Measurements from ENCODE around the gene C10orf143. TPM values are rescaled to one million over a fixed set of nuclear protein-coding genes. Genes with fewer than 3 reads are reported as not detected.
"Not testable (repeated sequence)": the region's sequence is repeated elsewhere in the genome, so short reads cannot be mapped to it uniquely, and the experiment has no call there.

The C10orf143 gene
- total RNA-seq, 4 donors from 2014 or later: 0.44 to 4.0 (median 0.70) TPM

DNA sequence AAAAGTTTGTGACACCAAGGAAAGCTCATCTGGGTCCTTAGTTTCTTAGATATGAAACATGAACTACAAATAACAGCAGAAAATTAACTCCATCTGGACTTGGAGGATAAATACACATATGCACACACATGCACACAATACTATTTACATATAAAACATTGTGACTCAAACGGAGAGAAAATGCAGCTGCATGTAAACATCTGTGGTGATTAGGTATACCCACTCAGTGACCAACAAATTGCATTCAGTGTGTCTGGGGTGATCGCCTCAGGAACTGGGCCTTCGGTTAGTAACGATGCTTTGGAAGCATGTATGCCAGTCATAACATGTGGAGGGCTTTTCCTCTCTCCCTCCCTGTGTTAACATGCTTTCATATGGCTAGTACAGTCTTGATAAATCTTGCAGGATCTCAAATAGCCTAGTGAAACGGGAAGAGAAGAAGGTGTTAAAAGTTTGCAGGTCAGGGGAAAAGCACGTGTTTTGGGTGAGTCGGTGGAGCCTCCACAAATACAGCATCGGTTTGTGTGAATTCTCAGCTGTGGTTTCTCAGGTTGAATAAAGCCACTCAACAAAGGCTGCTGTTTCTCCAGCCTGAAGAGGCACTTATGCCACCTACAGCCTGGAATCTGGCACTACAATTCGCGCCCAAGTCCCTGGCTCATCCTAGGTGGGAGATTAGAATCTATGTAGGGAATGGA is 16.9 kb upstream of the C10orf143 start:
- no peak overlapping the region for H3K4me3 ChIP-seq
- TF ChIP-seq POLR2A (IDR thresholded peaks at IDR 0.05): no peak
- TF ChIP-seq, protein P1, sequence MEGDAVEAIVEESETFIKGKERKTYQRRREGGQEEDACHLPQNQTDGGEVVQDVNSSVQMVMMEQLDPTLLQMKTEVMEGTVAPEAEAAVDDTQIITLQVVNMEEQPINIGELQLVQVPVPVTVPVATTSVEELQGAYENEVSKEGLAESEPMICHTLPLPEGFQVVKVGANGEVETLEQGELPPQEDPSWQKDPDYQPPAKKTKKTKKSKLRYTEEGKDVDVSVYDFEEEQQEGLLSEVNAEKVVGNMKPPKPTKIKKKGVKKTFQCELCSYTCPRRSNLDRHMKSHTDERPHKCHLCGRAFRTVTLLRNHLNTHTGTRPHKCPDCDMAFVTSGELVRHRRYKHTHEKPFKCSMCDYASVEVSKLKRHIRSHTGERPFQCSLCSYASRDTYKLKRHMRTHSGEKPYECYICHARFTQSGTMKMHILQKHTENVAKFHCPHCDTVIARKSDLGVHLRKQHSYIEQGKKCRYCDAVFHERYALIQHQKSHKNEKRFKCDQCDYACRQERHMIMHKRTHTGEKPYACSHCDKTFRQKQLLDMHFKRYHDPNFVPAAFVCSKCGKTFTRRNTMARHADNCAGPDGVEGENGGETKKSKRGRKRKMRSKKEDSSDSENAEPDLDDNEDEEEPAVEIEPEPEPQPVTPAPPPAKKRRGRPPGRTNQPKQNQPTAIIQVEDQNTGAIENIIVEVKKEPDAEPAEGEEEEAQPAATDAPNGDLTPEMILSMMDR (IDR thresholded peaks at IDR 0.05): peak; percentile 18 to 77 (median 61)
- peaks cover 0 to 7% (median 0%) of the 10 kb centered on the region in 3 donors for H3K4me1 ChIP-seq
- no peak overlapping the region for H3K27ac ChIP-seq
- DNase-seq: no peak
- WGBS, 2 donors: 3 to 7% methylated on average over 10 of the region's 10 CpGs
- no peaks in the 10 kb centered on the region for H3K9me3 ChIP-seq
- H3K36me3 ChIP-seq: no peaks in the 10 kb centered on the region
- intact Hi-C loops (cut with DNase I): no loop called here
- peaks cover 0 to 23% (median 2%) of the 10 kb centered on the region in 4 donors for H3K27me3 ChIP-seq

DNA sequence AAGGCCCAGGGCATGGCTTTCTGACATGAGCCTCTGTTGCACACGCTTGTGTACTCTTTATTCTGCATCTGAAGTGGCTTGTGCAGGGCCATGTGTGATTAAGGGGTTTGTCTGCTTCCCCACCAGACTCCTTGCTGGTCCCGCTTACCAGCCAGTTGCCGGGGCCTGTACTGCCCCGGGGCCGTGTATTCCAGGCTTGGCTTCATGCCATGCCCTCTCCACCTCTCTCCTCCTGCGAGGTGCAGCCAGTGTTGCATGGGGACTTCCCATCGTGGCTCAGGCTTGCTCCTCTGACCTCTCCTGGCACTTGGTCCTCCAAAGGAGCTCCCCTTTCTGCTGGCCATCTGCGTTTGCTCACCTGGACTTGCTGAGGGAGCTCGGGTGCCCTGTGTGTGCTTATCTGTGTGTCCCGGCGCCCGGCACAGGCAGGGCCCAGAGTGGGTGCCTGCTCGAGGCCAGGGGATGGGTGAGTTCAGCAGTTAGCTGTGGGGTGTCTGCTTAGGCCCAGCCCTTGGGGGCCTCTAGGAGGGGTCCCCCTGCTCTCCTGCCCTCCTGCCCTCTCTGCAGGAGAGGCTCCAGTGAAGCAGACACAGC is 11.0 kb upstream of the C10orf143 start:
- no peak overlapping the region for H3K27ac ChIP-seq
- intact Hi-C loops (cut with DNase I): no loop called here
- H3K27me3 ChIP-seq: no peaks in the 10 kb centered on the region
- no peak overlapping the region for H3K4me3 ChIP-seq
- DNase-seq: no peak
- no peaks in the 10 kb centered on the region for H3K36me3 ChIP-seq
- H3K4me1 ChIP-seq: no peaks in the 10 kb centered on the region
- peaks cover 0 to 11% (median 7%) of the 10 kb centered on the region in 3 donors for H3K9me3 ChIP-seq
- TF ChIP-seq, protein P1 (IDR thresholded peaks at IDR 0.05): no peak
- no peak for TF ChIP-seq POLR2A (IDR thresholded peaks at IDR 0.05)
- 11 to 31% methylated on average over 6 to 7 of the region's 13 CpGs for WGBS, 2 donors

DNA sequence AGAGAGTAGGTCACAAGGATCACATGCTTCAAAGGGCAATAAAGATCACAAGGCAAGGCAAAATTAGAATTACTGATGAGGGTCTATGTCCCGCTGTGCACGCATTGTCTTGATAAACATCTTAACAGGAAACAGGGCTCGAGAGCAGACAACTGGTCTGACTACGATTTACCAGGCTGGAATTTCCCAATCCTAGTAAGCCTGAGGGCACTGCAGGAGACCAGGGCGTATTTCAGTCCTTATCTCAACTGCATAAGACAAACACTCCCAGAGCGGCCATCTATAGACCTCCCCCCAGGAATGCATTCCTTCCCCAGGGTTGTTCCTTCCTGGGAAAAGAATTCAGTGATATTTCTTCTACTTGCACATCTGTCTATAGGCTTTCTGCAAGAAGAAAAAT is 6.9 kb upstream of the C10orf143 start:
- intact Hi-C loops (cut with DNase I): not testable (repeated sequence)

DNA sequence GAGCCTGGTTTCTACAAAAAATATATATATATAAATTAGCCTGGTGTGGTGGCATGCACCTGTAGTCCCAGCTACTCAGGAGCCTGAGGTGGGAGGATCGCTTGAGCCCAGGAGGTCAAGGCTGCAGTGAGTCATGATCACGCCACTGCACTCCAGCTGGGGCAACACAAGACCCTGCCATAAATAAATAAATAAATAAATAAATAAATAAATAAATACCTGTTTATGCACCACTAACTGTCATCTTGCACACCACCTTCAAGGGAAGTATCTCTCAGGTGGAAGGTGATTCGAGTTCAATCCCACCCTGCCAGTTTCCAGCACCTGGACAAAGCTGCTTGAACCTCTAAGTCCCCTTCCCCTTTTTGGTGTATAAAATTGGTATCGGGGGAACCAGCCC is 6.3 kb upstream of the C10orf143 start:
- H3K36me3 ChIP-seq; H3K27ac ChIP-seq; H3K4me3 ChIP-seq; H3K27me3 ChIP-seq; intact Hi-C loops (cut with DNase I); DNase-seq: not testable (repeated sequence)
- 89 to 90% methylated on average over 3 to 4 of the region's 4 CpGs for WGBS, 2 donors
- H3K9me3 ChIP-seq: peaks cover 0 to 11% (median 7%) of the 10 kb centered on the region in 3 donors
- H3K4me1 ChIP-seq: peaks cover 0 to 15% (median 6%) of the 10 kb centered on the region in 3 donors

More for the DNA sequence above, 6.9 kb upstream of the C10orf143 start:
- H3K36me3 ChIP-seq, H3K4me3 ChIP-seq, H3K4me1 ChIP-seq, DNase-seq, H3K27me3 ChIP-seq, H3K27ac ChIP-seq: not testable (repeated sequence)
- H3K9me3 ChIP-seq: peaks cover 0 to 11% (median 7%) of the 10 kb centered on the region in 3 donors
- WGBS, 2 donors: 76 to 79% methylated on average over 6 of the region's 6 CpGs

DNA sequence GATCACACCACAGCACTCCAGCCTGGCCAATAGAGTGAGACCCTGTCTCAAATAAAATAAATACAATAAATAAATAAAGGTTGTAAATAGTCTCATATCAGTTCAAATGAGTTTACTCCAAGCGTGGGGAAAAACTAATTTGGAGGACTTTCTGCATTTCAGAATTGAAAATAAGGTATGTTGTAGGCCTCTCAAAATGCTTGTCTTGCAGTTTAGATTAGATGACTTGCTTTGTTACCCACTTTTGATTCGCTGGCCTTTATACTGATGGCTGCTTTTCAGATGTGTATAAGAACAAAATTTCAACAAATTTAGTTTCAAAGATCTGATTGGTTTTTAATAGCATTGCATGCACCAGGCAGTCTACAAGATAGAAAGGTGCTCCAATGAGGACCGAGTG is 2.2 kb upstream of the C10orf143 start:
- no peak overlapping the region for H3K4me3 ChIP-seq
- no peak for TF ChIP-seq POLR2A (IDR thresholded peaks at IDR 0.05)
- peaks cover 0 to 7% (median 5%) of the 10 kb centered on the region in 3 donors for H3K9me3 ChIP-seq
- peaks cover 9 to 36% (median 19%) of the 10 kb centered on the region in 3 donors for H3K4me1 ChIP-seq
- 90 to 93% methylated on average over 3 of the region's 3 CpGs for WGBS, 2 donors
- intact Hi-C loops (cut with DNase I): no loop called here
- H3K27ac ChIP-seq: no peak overlapping the region
- H3K27me3 ChIP-seq: no peaks in the 10 kb centered on the region
- no peaks in the 10 kb centered on the region for H3K36me3 ChIP-seq
- DNase-seq: no peak

DNA sequence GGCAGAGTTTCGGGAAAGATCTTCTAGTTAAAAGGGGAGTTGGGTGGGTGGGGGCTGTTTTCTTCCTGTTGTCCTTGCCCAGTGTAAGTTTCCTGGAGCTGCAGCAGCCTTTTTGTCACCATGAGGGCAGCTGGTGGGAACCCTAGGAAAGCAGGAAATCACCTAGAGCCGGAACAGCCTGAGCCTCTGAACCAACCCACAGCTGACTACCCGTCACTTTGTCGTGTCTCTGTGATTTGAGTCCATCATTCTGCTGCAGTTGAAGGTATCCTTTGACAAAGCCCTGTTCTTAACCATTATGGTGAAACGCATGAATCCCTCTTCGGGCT is 1.2 kb upstream of the C10orf143 start:
- TF ChIP-seq POLR2A (IDR thresholded peaks at IDR 0.05): no peak
- TF ChIP-seq, protein P1 (IDR thresholded peaks at IDR 0.05): no peak
- Histone ChIP-seq H3K27ac (peak overlapping the region; percentile 92 to 98 (median 95)), H3K9me3 (no peaks in the 10 kb centered on the region), H3K4me1 (peaks cover 9 to 36% (median 19%) of the 10 kb centered on the region in 3 donors), H3K27me3 (no peaks in the 10 kb centered on the region), H3K4me3 (peak overlapping the region; percentile 64 to 96 (median 72)), H3K36me3 (no peaks in the 10 kb centered on the region)
- no peak for DNase-seq
- 60 to 68% methylated on average over 6 of the region's 6 CpGs for WGBS, 2 donors
- intact Hi-C loops (cut with DNase I): no loop called here

All from esophagus squamous epithelium (tissue), 5 donors.